Smooth muscle cell (in vitro differentiated cells): ENCODE results near the gene NAT8L. TPM values are rescaled to one million over a fixed set of nuclear protein-coding genes. Genes with fewer than 3 reads are reported as not detected.

Experiments used
- DNase-seq: peaks from one replicate; lab custom pipeline; 2025; ENCODE audit not compliant: unreplicated experiment; lab: John Stamatoyannopoulos, UW
- H2AFZ ChIP-seq: fragments of 200-600 bp; sonication (generic); 2 replicates; pipeline ENCODE4 v1.6.0; 2016; ENCODE audit warnings: antibody characterized with exemption, low read depth, mild to moderate bottlenecking
- H3F3A ChIP-seq: fragments of 200-600 bp; sonication (generic); 2 replicates; pipeline ENCODE4 v1.6.0; 2017; ENCODE audit warnings: antibody characterized with exemption, low read depth
- H3K27ac ChIP-seq: fragments of 200-600 bp; sonication (generic); 2 replicates; pipeline ENCODE4 v1.5.1; 2016; ENCODE audit warnings: low read depth, mild to moderate bottlenecking
- H3K27me3 ChIP-seq: fragments of 200-600 bp; sonication (generic); 2 replicates; pipeline ENCODE4 v1.6.1; 2016; ENCODE audit warnings: low read depth, mild to moderate bottlenecking
- H3K36me3 ChIP-seq: fragments of 200-600 bp; sonication (generic); 2 replicates; pipeline ENCODE4 v1.5.1; 2016; ENCODE audit warnings: low read depth
- H3K4me1 ChIP-seq: fragments of 200-600 bp; sonication (generic); 2 replicates; pipeline ENCODE4 v1.5.1; 2016; ENCODE audit warnings: low read depth
- H3K4me2 ChIP-seq: fragments of 200-600 bp; sonication (generic); 2 replicates; pipeline ENCODE4 v1.6.0; 2016; ENCODE audit warnings: mild to moderate bottlenecking
- H3K4me3 ChIP-seq: fragments of 200-600 bp; sonication (generic); 2 replicates; pipeline ENCODE4 v1.5.1; 2016; ENCODE audit warnings: mild to moderate bottlenecking
- H3K79me2 ChIP-seq: fragments of 200-600 bp; sonication (generic); 2 replicates; pipeline ENCODE4 v1.6.0; 2016; ENCODE audit warnings: low read depth, mild to moderate bottlenecking
- H3K9ac ChIP-seq: fragments of 200-600 bp; sonication (generic); 2 replicates; pipeline ENCODE4 v1.6.0; 2016; ENCODE audit warnings: low read depth
- H3K9me3 ChIP-seq: fragments of 200-600 bp; sonication (generic); replicated peaks from 2 replicates; pipeline ENCODE4 v1.5.1; 2016; ENCODE audit warnings: low read depth
- H4K20me1 ChIP-seq: fragments of 200-600 bp; sonication (generic); 2 replicates; pipeline ENCODE4 v1.6.0; 2016; ENCODE audit warnings: low read depth
- CTCF ChIP-seq: fragments of 200-600 bp; sonication (generic); IDR thresholded peaks from 2 replicates; pipeline ENCODE4 v1.5.1; 2017; ENCODE audit warnings: borderline replicate concordance, mild to moderate bottlenecking, antibody characterized with exemption; ENCODE audit not compliant: insufficient read depth, poor library complexity, severe bottlenecking
- WGBS: methylation state at CpG from one replicate; pipeline ENCODE4 v1.1.7; 2016; ENCODE audit warnings: low lambda C conversion rate; 5-methylcytosine and 5-hydroxymethylcytosine counted together
- polyA plus RNA-seq: library from polyadenylated mRNA; unstranded; fragments of >200 nt; fragmentation: Nextera tagmentation; extraction: Ambion mirVana; gene quantifications from 2 replicates; pipeline ENCODE4 v1.2.1, GENCODE V29; 2016
- total RNA-seq: library from RNA; depleted of rRNA; stranded (reverse); fragments of >200 nt; gene quantifications from 2 replicates; pipeline ENCODE4 v1.2.3, GENCODE V29; 2014

NAT8L gene
- total and polyA plus RNA-seq, 2 experiments from 2014 or later: not detected

- peaks cover 5% of the 10 kb centered on the region for H3K27me3 ChIP-seq
- no peak overlapping the region for H3K4me3 ChIP-seq
- no peaks in the 10 kb centered on the region for H3K36me3 ChIP-seq
- H3K79me2 ChIP-seq: no peaks in the 10 kb centered on the region
- H3K27ac ChIP-seq: no peak overlapping the region
- no peak overlapping the region for H2AFZ ChIP-seq
- no peaks in the 10 kb centered on the region for H3K4me1 ChIP-seq
- no peak for DNase-seq
- TF ChIP-seq CTCF: no peak
- peaks cover 12% of the 10 kb centered on the region for H3K9me3 ChIP-seq
- no peaks in the 10 kb centered on the region for H4K20me1 ChIP-seq
- H3K9ac ChIP-seq: no peak overlapping the region
- H3F3A ChIP-seq: no peaks in the 10 kb centered on the region
- H3K4me2 ChIP-seq: no peak overlapping the region
- WGBS: 79% methylated on average over 4 of the region's 4 CpGs
Measured at GRCh38 chr4:2102045-2102883, 43.1 kb downstream of the NAT8L start.

GRCh38 chr4:2103127-2103842 is 44.2 kb downstream of the NAT8L start:
- Histone ChIP-seq H3F3A (no peaks in the 10 kb centered on the region), H3K36me3 (no peaks in the 10 kb centered on the region), H2AFZ (no peak overlapping the region), H3K4me2 (no peak overlapping the region), H4K20me1 (no peaks in the 10 kb centered on the region), H3K9me3 (peaks cover 12% of the 10 kb centered on the region), H3K9ac (no peak overlapping the region), H3K79me2 (no peaks in the 10 kb centered on the region), H3K27me3 (peaks cover 4% of the 10 kb centered on the region), H3K27ac (no peak overlapping the region), H3K4me1 (no peaks in the 10 kb centered on the region), H3K4me3 (no peak overlapping the region)
- no peak for TF ChIP-seq CTCF
- DNase-seq: no peak
- 88% methylated on average over 5 of the region's 5 CpGs for WGBS

- 89% methylated on average over 2 of the region's 2 CpGs for WGBS
- H4K20me1 ChIP-seq: no peaks in the 10 kb centered on the region
- DNase-seq: no peak
- H3K4me3 ChIP-seq: no peak overlapping the region
- no peaks in the 10 kb centered on the region for H3K27me3 ChIP-seq
- peaks cover 12% of the 10 kb centered on the region for H3K9me3 ChIP-seq
- no peaks in the 10 kb centered on the region for H3F3A ChIP-seq
- H3K27ac ChIP-seq: no peak overlapping the region
- H3K36me3 ChIP-seq: no peaks in the 10 kb centered on the region
- H3K4me1 ChIP-seq: no peaks in the 10 kb centered on the region
- no peaks in the 10 kb centered on the region for H3K79me2 ChIP-seq
- H2AFZ ChIP-seq: no peak overlapping the region
- H3K9ac ChIP-seq: no peak overlapping the region
- H3K4me2 ChIP-seq: no peak overlapping the region
- no peak for TF ChIP-seq CTCF
Measured at GRCh38 chr4:2103843-2104547, 44.9 kb downstream of the NAT8L start.
